Vagina (tissue), 2 donors: ENCODE data around the gene CCSER2.

Experiments used
- CTCF ChIP-seq, 3 experiments: fragments of 450-650 bp in 2 of 3; fragments of 200-600 bp in 1 of 3; sonication (generic) in 1 of 3; IDR thresholded peaks; one replicate each; pipeline ENCODE4 v1.5.1; 2017 to 2019; ENCODE audit warnings: antibody characterized with exemption in 3 of 3, mild to moderate bottlenecking in 2 of 3, moderate library complexity in 2 of 3
- POLR2A ChIP-seq, 2 donors: fragments of 450-650 bp; IDR thresholded peaks; one replicate each; pipeline ENCODE4 v1.6.1; 2017; ENCODE audit warnings: antibody characterized with exemption in 2 of 2, mild to moderate bottlenecking in 2 of 2, moderate library complexity in 2 of 2
- POLR2AphosphoS5 ChIP-seq, 2 donors: sonication (generic); formaldehyde crosslinking; IDR thresholded peaks; one replicate each; pipeline ENCODE4 v1.9.0; 2017; ENCODE audit warnings: antibody characterized with exemption in 2 of 2, mild to moderate bottlenecking in 2 of 2, low read depth in 1 of 2; ENCODE audit not compliant: insufficient read depth in 1 of 2

DNA sequence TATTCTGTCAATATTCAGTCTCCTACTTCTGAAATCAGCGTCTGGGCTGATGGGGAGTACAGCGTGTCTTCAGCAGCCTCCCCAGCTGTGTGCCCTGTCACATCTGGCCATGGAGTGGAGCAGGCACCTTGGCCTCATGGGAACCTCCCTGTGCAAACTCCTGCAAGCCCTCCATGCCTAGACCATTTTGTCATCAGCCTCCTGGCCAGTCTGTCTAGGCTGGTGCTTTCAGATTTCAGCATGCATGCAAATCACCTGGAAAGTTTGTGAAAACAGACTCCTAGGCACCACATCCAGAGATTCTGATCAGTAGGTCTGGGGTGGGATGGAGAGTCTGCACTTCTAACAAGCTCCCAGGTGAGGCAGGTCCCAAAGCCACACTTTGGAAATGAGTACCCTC, 26.2 kb upstream of the CCSER2 start:
- TF ChIP-seq CTCF (IDR thresholded peaks at IDR 0.05) (no peak), POLR2AphosphoS5 (IDR thresholded peaks at IDR 0.05; ENCODE audit: insufficient read depth in 1 of 2, low read depth in 1 of 2) (no peak), POLR2A (IDR thresholded peaks at IDR 0.05) (no peak)
